Loucy (cell line): ENCODE measurements around the gene ALKBH7.

ENCODE experiments used
- H2AFZ ChIP-seq: fragments of 200-600 bp; sonication (generic); 2 replicates; pipeline ENCODE4 v1.6.0; 2016; ENCODE audit warnings: antibody characterized with exemption, mild to moderate bottlenecking, low read length, moderate library complexity
- H3F3A ChIP-seq: fragments of 200-600 bp; 2 replicates; pipeline ENCODE4 v1.6.0; 2016; ENCODE audit warnings: antibody characterized with exemption, low read depth, mild to moderate bottlenecking
- H3K27me3 ChIP-seq: fragments of 200-600 bp; sonication (generic); 2 replicates; pipeline ENCODE4 v1.6.1; 2014; ENCODE audit warnings: low read length, mild to moderate bottlenecking; ENCODE audit not compliant: insufficient read depth, poor library complexity, severe bottlenecking
- H3K36me3 ChIP-seq: fragments of 200-600 bp; sonication (generic); 2 replicates; pipeline ENCODE4 v1.6.1; 2016; ENCODE audit warnings: low read length; ENCODE audit not compliant: insufficient read depth
- H3K4me1 ChIP-seq: fragments of 200-600 bp; sonication (generic); 2 replicates; pipeline ENCODE4 v1.5.1; 2014; ENCODE audit warnings: low read length, mild to moderate bottlenecking; ENCODE audit not compliant: insufficient read depth, poor library complexity, severe bottlenecking
- H3K4me2 ChIP-seq: fragments of 200-600 bp; sonication (generic); 2 replicates; pipeline ENCODE4 v1.6.0; 2014; ENCODE audit warnings: antibody characterized with exemption, low read length, low read depth, mild to moderate bottlenecking; ENCODE audit not compliant: poor library complexity, severe bottlenecking
- H3K4me3 ChIP-seq: fragments of 200-600 bp; sonication (generic); 2 replicates; pipeline ENCODE4 v1.5.1; 2014; ENCODE audit warnings: low read length, mild to moderate bottlenecking, mixed read lengths; ENCODE audit not compliant: poor library complexity, severe bottlenecking
- H3K79me2 ChIP-seq: fragments of 200-600 bp; sonication (generic); 2 replicates; pipeline ENCODE4 v1.6.1; 2014; ENCODE audit warnings: low read length; ENCODE audit not compliant: insufficient read depth
- H3K9ac ChIP-seq: fragments of 200-600 bp; sonication (generic); 2 replicates; pipeline ENCODE4 v1.6.0; 2014; ENCODE audit warnings: mild to moderate bottlenecking, low read depth, low read length, moderate library complexity; ENCODE audit not compliant: poor library complexity, severe bottlenecking
- H3K9me2 ChIP-seq: fragments of 200-600 bp; sonication (generic); replicated peaks from 2 replicates; pipeline ENCODE4 v1.6.1; 2016; ENCODE audit warnings: low read depth, low read length, mixed read lengths
- H3K9me3 ChIP-seq: fragments of 200-600 bp; sonication (generic); 2 replicates; pipeline ENCODE4 v1.6.1; 2014; ENCODE audit warnings: mild to moderate bottlenecking, antibody characterized with exemption, low read length, low read depth; ENCODE audit not compliant: insufficient read depth
- H4K20me1 ChIP-seq: fragments of 200-600 bp; sonication (generic); 2 replicates; pipeline ENCODE4 v1.6.0; 2014; ENCODE audit warnings: antibody characterized with exemption, low read length, mild to moderate bottlenecking; ENCODE audit not compliant: insufficient read depth, poor library complexity, severe bottlenecking
- CTCF ChIP-seq: fragments of 200-600 bp; sonication (generic); conservative IDR thresholded peaks from 2 replicates; pipeline ENCODE4 v1.5.1; 2014; ENCODE audit warnings: mild to moderate bottlenecking, antibody characterized with exemption, low read length
- EZH2phosphoT487 ChIP-seq: fragments of 200-600 bp; IDR thresholded peaks from 2 replicates; pipeline ENCODE4 v1.6.1; 2018; ENCODE audit warnings: antibody characterized with exemption, mild to moderate bottlenecking, moderate library complexity, borderline replicate concordance

Gene ALKBH7

GRCh38 chr19:6374711-6375410 is 2.3 kb downstream of the ALKBH7 start:
- peaks cover 8% of the 10 kb centered on the region; the same call in 1 of the 2 replicates for H3K36me3 ChIP-seq
- no peak overlapping the region for H3K4me2 ChIP-seq
- H3K9ac ChIP-seq: no peak overlapping the region
- peaks cover 6% of the 10 kb centered on the region for H3K4me1 ChIP-seq
- no peaks in the 10 kb centered on the region for H3K79me2 ChIP-seq
- no peak overlapping the region for H3K4me3 ChIP-seq
- H3K9me3 ChIP-seq: no peaks in the 10 kb centered on the region
- H3K9me2 ChIP-seq: no peaks in the 10 kb centered on the region
- H3F3A ChIP-seq: peaks cover 3% of the 10 kb centered on the region; the same call in 1 of the 2 replicates
- TF ChIP-seq CTCF (no peak), EZH2phosphoT487 (no peak)
- peaks cover 12% of the 10 kb centered on the region for H4K20me1 ChIP-seq
- H2AFZ ChIP-seq: no peak overlapping the region
- no peaks in the 10 kb centered on the region for H3K27me3 ChIP-seq

- Histone ChIP-seq H3K4me3 (no peak within 1 kb of the TSS), H2AFZ (no peak within 1 kb of the TSS), H3K4me2 (no peak within 1 kb of the TSS), H3K36me3 (peaks cover 14% of the 10 kb centered on the region; the same call in 1 of the 2 replicates), H3K9me3 (no peaks in the 10 kb centered on the region), H4K20me1 (peaks cover 12% of the 10 kb centered on the region), H3K9ac (no peak within 1 kb of the TSS), H3K79me2 (no peaks in the 10 kb centered on the region), H3K4me1 (peaks cover 6% of the 10 kb centered on the region), H3F3A (peaks cover 3% of the 10 kb centered on the region; the same call in 1 of the 2 replicates), H3K27me3 (no peaks in the 10 kb centered on the region), H3K9me2 (no peaks in the 10 kb centered on the region)
- no peak for TF ChIP-seq CTCF
- no peak for TF ChIP-seq EZH2phosphoT487
Measured at GRCh38 chr19:6375411-6376010, 2.9 kb downstream of the ALKBH7 start, which contains the start of gene PSPN. Gene PSPN, minus strand, starts transcription at chr19:6375933. Its CDS starts 84 bp downstream, at chr19:6375849.

DNA sequence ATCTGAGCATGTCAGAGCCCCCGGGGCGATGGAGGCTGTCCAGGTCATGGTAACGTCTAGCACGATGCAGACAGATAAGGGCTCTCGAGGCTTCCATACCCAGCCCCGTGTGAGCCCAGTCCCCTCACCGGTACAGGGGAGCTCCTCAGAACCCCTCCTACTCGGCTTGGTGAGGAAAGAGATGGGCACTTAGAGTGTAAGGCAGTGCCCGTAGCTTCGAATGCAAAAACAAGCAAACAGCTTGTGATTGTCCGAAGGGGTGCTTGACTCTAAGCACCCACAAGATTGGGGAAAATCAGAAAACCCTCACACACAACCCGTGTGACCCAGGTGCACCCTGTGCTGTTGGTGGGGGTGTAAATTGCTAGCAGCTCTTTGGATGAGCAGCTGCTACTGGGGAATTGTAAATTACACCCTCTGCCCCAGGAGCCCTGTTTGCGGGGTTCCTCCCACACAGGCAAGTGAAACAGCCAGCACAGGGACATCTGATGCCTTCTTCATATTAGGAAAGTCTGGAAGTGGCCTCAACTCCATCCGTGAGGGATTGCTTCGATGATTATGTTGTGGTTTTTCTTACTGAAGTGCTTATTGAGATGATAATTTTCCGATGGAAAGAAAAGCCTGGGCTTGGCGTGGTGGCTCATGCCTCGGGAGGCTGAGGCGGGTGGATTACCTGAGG is 4.1 kb downstream of the ALKBH7 start:
- Histone ChIP-seq H3K9me3 (no peaks in the 10 kb centered on the region), H3K4me2 (no peak overlapping the region), H3F3A (peaks cover 3% of the 10 kb centered on the region; the same call in 1 of the 2 replicates), H3K9ac (no peak overlapping the region), H3K79me2 (no peaks in the 10 kb centered on the region), H4K20me1 (peaks cover 12% of the 10 kb centered on the region), H2AFZ (no peak overlapping the region), H3K27me3 (no peaks in the 10 kb centered on the region), H3K9me2 (no peaks in the 10 kb centered on the region), H3K4me1 (peaks cover 6% of the 10 kb centered on the region), H3K4me3 (no peak overlapping the region), H3K36me3 (peaks cover 26% of the 10 kb centered on the region; the same call in 1 of the 2 replicates)
- no peak for TF ChIP-seq EZH2phosphoT487
- no peak for TF ChIP-seq CTCF
